ENCODE data around the gene GAREM2. TPM values are rescaled to one million over a fixed set of nuclear protein-coding genes. Genes with fewer than 3 reads are reported as not detected.

Gene GAREM2
- polyA plus RNA-seq, 12 donors, result 2.7 to 17.1 (median 5.3) TPM; not detected in 1

DNA sequence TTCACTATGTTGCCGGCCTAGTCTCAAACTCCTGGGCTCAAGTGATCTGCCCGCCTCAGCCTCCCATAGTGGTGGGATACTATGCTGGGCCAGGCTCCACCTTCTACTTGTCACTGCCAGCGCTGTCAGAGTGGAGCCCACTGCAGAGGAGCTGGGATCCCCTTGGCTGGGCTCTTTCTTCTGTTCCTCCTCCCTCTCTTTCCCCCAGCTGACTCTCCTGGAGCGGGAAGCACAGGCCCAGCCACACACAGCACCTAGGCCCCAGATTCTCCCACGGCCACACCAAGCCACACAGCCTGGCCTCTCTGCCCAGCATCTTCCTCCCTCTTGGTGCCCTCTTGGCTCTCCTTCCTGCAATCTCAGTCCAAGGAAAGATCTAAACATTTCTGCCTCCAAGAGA, 3.7 kb upstream of the GAREM2 start:
- no peak for DNase-seq

GRCh38 chr2:26169681-26170414, 3.0 kb upstream of the GAREM2 start:
- DNase-seq, result no peak

- DNase-seq, result no peak
Measured at GRCh38 chr2:26170795-26171194, 2.1 kb upstream of the GAREM2 start.

- DNase-seq, result no peak
Measured at GRCh38 chr2:26172189-26172870, 558 bp upstream of the GAREM2 start.

DNA sequence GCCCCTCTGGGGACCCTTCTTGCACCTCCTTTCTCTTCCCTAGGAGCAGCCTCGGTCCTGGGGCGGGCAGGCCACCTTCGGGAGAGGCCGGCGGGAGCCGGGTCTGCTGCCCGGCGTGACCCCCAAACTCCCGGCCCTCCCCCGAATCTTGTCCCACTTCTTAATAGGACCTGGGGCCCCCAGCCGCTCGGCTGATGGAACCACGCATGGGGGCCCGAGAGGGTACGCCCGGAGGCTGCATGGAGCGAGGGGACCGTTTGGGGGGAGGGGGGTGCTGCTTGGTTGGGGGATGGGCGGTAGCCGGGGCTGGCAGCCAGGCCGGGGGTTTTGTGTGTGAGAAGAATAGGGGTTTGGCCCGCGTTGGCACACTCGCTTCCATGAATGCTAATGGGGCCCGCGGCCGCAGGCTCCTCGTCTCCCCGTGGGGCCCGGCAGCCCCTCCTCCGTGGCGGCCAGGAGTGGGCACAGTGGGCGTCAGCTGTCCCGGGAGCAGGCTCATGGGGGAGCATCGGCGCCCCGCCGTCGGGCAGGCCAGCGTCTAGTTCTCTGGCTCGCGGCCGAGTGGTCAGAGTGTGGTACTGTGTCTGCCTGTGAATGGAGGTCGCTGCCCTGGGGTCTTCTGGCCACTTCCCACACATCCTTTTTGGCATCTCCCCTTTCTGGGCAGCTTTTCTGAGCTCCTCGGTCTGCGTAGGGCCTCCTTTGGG, 1.0 kb downstream of the GAREM2 start:
- DNase-seq, result no peak

GRCh38 chr2:26174691-26175465, 2.0 kb downstream of the GAREM2 start:
- DNase-seq, result no peak

GRCh38 chr2:26175466-26176278, 2.8 kb downstream of the GAREM2 start:
- DNase-seq, result no peak

DNA sequence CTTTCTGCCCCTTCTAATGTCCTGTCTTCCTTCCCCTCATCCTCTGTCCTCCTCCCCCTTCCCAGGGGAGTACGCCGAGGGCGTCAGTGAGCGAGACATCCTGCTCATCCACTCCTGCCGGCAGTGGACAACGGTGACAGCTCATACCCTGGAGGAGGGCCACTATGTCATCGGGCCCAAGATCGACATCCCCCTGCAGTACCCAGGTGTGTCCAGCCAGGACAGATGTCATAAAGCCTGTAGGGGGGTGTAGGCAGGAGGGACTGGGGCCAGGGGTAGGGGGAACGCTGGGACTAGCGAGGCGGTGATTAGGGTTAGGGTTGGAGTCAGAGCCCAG, 3.4 kb downstream of the GAREM2 start:
- DNase-seq, result no peak

- DNase-seq, result no peak
Measured at GRCh38 chr2:26177122-26177521, 4.2 kb downstream of the GAREM2 start.

DNA sequence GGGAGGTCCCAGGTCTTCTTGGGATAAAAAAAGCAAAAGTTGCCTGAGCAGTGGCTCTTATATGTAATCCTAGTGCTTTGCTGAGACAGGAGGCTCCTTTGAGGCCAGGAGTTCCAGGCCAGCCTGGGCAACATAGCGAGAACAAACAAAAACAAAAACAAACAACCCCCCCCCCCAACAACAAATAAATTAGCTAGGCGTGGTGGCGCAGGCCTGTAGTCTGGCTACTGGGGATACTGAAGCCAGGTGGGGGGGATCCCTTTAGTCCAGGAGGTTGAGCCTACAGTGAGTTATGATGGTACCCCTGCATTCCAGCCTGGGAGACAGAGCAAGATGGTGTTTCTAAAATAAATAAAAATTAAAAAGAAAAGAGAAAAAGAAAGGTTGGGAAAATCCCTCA, 5.4 kb downstream of the GAREM2 start:
- no peak for DNase-seq

DNA sequence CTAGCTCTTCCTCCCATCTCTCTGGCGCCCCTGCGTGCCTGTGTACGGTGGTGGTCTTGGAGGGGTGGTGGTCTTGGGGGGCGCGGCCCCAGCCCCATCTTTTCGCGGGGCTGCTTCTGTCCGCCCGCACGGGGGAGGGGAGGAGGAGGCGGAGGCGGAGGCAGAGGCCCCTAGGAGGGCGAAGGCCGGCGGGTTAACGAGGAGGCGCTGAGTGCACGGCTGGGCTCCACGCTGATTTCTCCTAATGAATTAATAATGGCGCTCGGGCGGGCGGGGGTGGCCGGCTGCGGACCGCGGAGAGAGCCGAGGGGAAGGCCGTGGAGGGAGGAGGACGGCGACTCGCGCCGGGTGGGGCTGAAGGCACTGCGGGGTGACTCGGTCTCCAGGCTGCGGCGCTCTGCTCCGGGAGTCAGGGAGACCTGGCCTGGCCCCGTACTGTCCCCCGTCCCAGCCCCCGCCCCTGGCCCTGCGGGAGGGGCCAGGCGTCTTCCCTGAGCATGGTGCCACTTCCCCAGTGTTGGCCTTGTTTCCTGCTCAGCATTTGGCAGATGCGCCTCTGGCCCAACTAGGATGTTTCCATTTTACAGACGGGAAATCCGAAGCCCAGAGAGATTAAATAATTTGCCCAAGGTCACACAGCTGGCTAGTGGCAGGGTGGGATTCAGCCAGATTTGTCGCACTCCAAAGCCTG, 6.0 kb downstream of the GAREM2 start:
- DNase-seq, result peak; percentile 31

DNA sequence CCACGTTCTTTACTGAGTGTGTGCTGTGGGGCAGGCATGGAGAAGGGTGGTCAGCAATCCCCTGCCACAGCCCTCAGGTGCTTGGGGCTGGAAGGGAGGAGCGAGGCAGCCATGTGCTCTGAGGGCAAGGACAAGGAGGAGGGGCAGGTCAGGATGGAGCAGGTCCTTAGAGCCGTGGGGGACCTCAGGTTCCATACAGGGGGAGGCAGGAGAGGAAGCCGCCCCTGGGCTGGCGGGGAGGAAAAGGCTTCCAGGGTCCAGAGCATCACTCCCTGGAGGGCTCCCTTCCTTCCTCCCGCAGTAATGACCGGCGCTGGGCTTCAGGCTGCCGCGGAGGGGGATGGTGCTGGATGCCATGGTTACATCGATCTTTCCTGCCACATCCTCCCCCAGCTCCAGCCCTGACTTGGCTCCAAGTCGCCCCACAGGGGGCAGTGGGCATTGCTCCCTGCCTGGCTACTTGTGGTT, 6.6 kb downstream of the GAREM2 start:
- DNase-seq, result no peak

DNA sequence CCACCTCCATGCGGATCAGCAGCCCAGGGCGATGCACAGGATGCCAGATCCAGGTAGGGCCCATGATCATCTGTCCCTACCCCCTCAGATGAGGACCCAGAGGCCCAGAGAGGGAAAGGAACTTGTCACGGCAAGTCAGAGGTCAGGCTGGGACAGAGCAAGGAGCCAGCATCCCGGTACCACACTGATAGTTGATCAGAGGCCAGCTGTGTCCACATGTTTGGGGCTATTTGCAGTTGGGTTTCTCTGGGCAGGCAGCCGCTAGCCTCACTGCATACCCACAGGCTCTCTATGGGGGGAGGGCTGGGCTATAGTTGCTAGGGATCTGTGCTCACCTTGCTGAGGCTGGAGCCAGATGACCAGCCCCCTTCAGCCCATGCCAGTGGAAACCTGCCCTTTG, 9.6 kb downstream of the GAREM2 start:
- no peak for DNase-seq

GRCh38 chr2:26182887-26183630, 10.2 kb downstream of the GAREM2 start:
- DNase-seq, result no peak

DNA sequence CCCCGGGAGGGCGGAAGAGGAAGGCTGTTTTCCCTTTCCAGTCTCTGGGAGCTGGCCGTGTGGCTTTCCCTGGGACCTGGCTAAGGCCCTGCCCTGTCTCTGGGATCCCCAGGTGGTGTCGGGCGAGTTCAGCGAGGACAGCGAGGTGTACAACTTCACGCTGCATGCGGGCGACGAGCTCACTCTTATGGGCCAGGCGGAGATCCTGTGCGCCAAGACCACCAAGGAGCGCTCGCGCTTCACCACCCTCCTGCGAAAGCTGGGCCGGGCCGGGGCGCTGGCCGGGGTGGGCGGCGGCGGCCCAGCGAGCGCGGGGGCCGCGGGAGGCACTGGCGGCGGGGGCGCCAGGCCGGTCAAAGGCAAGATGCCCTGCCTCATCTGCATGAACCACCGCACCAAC, 11.2 kb downstream of the GAREM2 start:
- no peak for DNase-seq

DNA sequence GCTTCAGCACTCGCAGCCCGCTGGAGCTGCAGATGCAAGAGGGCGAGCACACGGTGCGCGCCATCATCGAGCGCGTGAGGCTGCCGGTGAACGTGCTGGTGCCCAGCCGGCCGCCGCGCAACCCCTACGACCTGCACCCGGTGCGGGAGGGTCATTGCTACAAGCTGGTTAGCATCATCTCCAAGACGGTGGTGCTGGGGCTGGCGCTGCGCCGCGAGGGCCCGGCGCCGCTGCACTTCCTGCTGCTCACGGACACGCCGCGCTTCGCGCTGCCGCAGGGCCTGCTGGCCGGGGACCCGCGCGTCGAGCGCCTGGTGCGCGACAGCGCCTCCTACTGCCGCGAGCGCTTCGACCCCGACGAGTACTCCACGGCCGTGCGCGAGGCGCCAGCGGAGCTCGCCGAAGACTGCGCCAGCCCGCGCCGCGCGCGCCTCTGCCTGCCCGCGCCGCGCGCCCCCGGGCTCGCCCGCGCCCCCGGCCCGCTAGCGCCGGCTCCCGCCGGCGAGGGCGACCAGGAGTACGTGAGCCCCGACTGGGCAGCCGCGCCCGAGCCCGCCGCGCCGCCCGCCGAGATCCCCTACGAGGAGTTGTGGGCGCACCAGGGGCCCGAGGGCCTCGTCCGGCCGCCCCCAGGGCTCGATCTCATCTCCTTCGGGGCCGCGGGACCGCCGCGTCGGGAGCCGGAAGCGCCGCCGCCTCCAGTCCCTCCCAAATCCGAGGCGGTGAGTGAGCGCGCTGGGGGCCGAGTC, 11.8 kb downstream of the GAREM2 start:
- DNase-seq, result peak; percentile 93

- DNase-seq, result no peak
Measured at GRCh38 chr2:26185304-26185928, 12.5 kb downstream of the GAREM2 start.

- no peak for DNase-seq
Measured at GRCh38 chr2:26185954-26186770, 13.3 kb downstream of the GAREM2 start.

Data from muscle of arm (tissue), 12 donors.